WERI-Rb-1 (cell line): ENCODE data around the gene ICAM4.

Source experiments
- DNase-seq: peaks from one replicate; pipeline ENCODE4 v3.0.0-alpha.2; 2020
- H3K27ac ChIP-seq: fragments of 250-450 bp; sonication (Bioruptor Pico); 2 replicates; pipeline ENCODE4 v1.5.1; 2020; ENCODE audit warnings: mild to moderate bottlenecking, moderate library complexity
- H3K27me3 ChIP-seq: fragments of 250-450 bp; sonication (Bioruptor Pico); 2 replicates; pipeline ENCODE4 v1.5.1; 2021; ENCODE audit warnings: mild to moderate bottlenecking, low read depth, moderate library complexity; ENCODE audit not compliant: insufficient read depth, severe bottlenecking
- H3K36me3 ChIP-seq: fragments of 250-450 bp; sonication (Bioruptor Pico); 2 replicates; pipeline ENCODE4 v1.5.1; 2020; ENCODE audit warnings: mild to moderate bottlenecking, moderate library complexity
- H3K4me3 ChIP-seq: 2 replicates; pipeline ENCODE4 v1.5.1; 2011; ENCODE audit warnings: low read depth, mild to moderate bottlenecking, control low read depth, low read length
- H3K9me3 ChIP-seq: fragments of 250-450 bp; sonication (Bioruptor Pico); 2 replicates; pipeline ENCODE4 v1.5.1; 2021; ENCODE audit warnings: mild to moderate bottlenecking, moderate library complexity; ENCODE audit not compliant: severe bottlenecking
- CTCF ChIP-seq: IDR thresholded peaks from 2 replicates; pipeline ENCODE4 v1.5.1; 2011; ENCODE audit warnings: low read depth, mild to moderate bottlenecking, control low read depth, inconsistent platforms, low read length

Gene ICAM4

GRCh38 chr19:10327793-10328192 is 41.0 kb downstream of the ICAM4 start:
- no peak for TF ChIP-seq CTCF
- Histone ChIP-seq H3K36me3 (peaks cover 91% of the 10 kb centered on the region), H3K27me3 (no peaks in the 10 kb centered on the region), H3K9me3 (no peaks in the 10 kb centered on the region), H3K27ac (no peak overlapping the region), H3K4me3 (no peak overlapping the region)
- DNase-seq, result no peak

- Histone ChIP-seq H3K27me3 (no peaks in the 10 kb centered on the region), H3K27ac (no peak overlapping the region), H3K4me3 (no peak overlapping the region), H3K36me3 (peaks cover 86% of the 10 kb centered on the region), H3K9me3 (no peaks in the 10 kb centered on the region)
- TF ChIP-seq CTCF, result no peak
- no peak for DNase-seq
These were observed 42.0 kb downstream of the ICAM4 start for GRCh38 chr19:10328558-10329429.

- Histone ChIP-seq H3K27me3 (no peaks in the 10 kb centered on the region), H3K36me3 (peaks cover 83% of the 10 kb centered on the region), H3K9me3 (no peaks in the 10 kb centered on the region), H3K27ac (no peak overlapping the region), H3K4me3 (no peak overlapping the region)
- no peak for DNase-seq
- TF ChIP-seq CTCF, result no peak
These were observed 42.8 kb downstream of the ICAM4 start for GRCh38 chr19:10329555-10329954.

- H3K36me3 ChIP-seq, result peaks cover 60% of the 10 kb centered on the region
- H3K27ac ChIP-seq, result peak overlapping the region; percentile 99
These were observed 45.6 kb downstream of the ICAM4 start for GRCh38 chr19:10332158-10332964.

More at GRCh38 chr19:10332158-10332964, 45.6 kb downstream of the ICAM4 start:
- Histone ChIP-seq H3K27me3 (no peaks in the 10 kb centered on the region), H3K4me3 (peak overlapping the region; percentile 74), H3K9me3 (no peaks in the 10 kb centered on the region)
- no peak for DNase-seq
- TF ChIP-seq CTCF, result no peak
